Measurements from ENCODE around the gene DHRSX. TPM values are rescaled to one million over a fixed set of nuclear protein-coding genes. Genes with fewer than 3 reads are reported as not detected.

The DHRSX gene
- total and polyA plus RNA-seq, 2 of the 8 experiments (the other 6 are each of a cell fraction or from before 2014, with no cell fraction given): 35.1 to 43.4 TPM

GRCh38 chrX:2466876-2467656 is 33.7 kb downstream of the DHRSX start:
- 94% methylated on average over 17 of the region's 20 CpGs; no CpG with 5 or more reads in 1 of the 2 experiments for WGBS, 2 experiments (ENCODE audit: extremely low coverage in 1 of 2, insufficient coverage in 1 of 2, insufficient read length in 1 of 2, insufficient replicate concordance in 2 of 2, low coverage in 1 of 2, low lambda C conversion rate in 2 of 2, missing lambda C conversion rate in 1 of 2)
- H4K20me1 ChIP-seq (replicated peaks in 1 of 2; ENCODE audit: control insufficient read depth in 1 of 2, insufficient read depth in 2 of 2, low read length in 2 of 2): peaks cover 0 to 1% of the 10 kb centered on the region in 2 experiments
- no peak overlapping the region for H3K27ac ChIP-seq (ENCODE audit: low read depth, low read length)
- H4K91ac ChIP-seq (replicated peaks; ENCODE audit: insufficient read length, low read length): no peak overlapping the region
- no peak overlapping the region for H2AK5ac ChIP-seq (ENCODE audit: low read depth, low read length)
- peaks cover 0 to 33% (median 12%) of the 10 kb centered on the region in 4 experiments; a peak in 4 of 8 replicates for H3K36me3 ChIP-seq (ENCODE audit: control insufficient read depth in 2 of 4, insufficient read depth in 4 of 4, low read length in 3 of 4)
- no peak overlapping the region for H3K4ac ChIP-seq (replicated peaks; ENCODE audit: insufficient read length, low read depth, low read length)
- no peak for TF ChIP-seq TEAD4 (IDR thresholded peaks at IDR 0.05; ENCODE audit: low read depth, low read length)
- no peak for TF ChIP-seq KDM4A (IDR thresholded peaks at IDR 0.05; ENCODE audit: low read depth, low read length, severe bottlenecking)
- TF ChIP-seq MAFK (IDR thresholded peaks at IDR 0.05; ENCODE audit: low read depth, low read length): no peak
- TF ChIP-seq SIX5 (IDR thresholded peaks at IDR 0.05; ENCODE audit: low read depth, low read length): no peak
- TF ChIP-seq CHD1 (IDR thresholded peaks at IDR 0.05; ENCODE audit: low read depth, low read length): no peak
- TF ChIP-seq POU5F1 (IDR thresholded peaks at IDR 0.05; ENCODE audit: low read depth, low read length): no peak
- TF ChIP-seq EGR1 (IDR thresholded peaks at IDR 0.05; ENCODE audit: borderline replicate concordance, low read depth, low read length): no peak
- TF ChIP-seq CBX5 (IDR thresholded peaks at IDR 0.05; ENCODE audit: low read depth, low read length): no peak
- TF ChIP-seq CTCF (IDR thresholded peaks at IDR 0.05; ENCODE audit: control extremely low read depth in 1 of 3, insufficient read depth in 1 of 3, low read depth in 1 of 3, low read length in 3 of 3): no peak
- no peak for TF ChIP-seq SRF (IDR thresholded peaks at IDR 0.05; ENCODE audit: low read depth, low read length)
- H2BK120ac ChIP-seq (replicated peaks; ENCODE audit: low read depth, low read length): no peak overlapping the region
- H3K23me2 ChIP-seq (ENCODE audit: low read depth, low read length): no peaks in the 10 kb centered on the region
- H3K9me3 ChIP-seq (ENCODE audit: insufficient read depth in 2 of 2, low read depth in 1 of 2, low read length in 1 of 2): peaks cover 49 to 59% of the 10 kb centered on the region in 2 experiments
- peaks cover 0 to 5% (median 2%) of the 10 kb centered on the region in 4 experiments; a peak in 3 of 7 replicates for H3K4me1 ChIP-seq (replicated peaks in 1 of 4; ENCODE audit: control insufficient read depth in 3 of 4, insufficient read depth in 4 of 4, low read length in 3 of 4)
- H4K8ac ChIP-seq (ENCODE audit: extremely low read depth, insufficient read depth, low read length): no peak overlapping the region
- peaks cover 14% of the 10 kb centered on the region for H3K79me1 ChIP-seq (ENCODE audit: low read depth, low read length)
- no peak overlapping the region for H3K23ac ChIP-seq (ENCODE audit: insufficient read length)
- H2BK5ac ChIP-seq (ENCODE audit: low read depth, low read length): no peak overlapping the region
- H3K18ac ChIP-seq (ENCODE audit: extremely low read depth, low read length): no peak overlapping the region
- H2BK20ac ChIP-seq (ENCODE audit: low read length): no peak overlapping the region
- FAIRE-seq (no peak), DNase-seq (ENCODE audit: low read depth in 1 of 2, low spot score in 2 of 2) (no peak)
- no peak overlapping the region for H3K9ac ChIP-seq (replicated peaks in 1 of 4; ENCODE audit: extremely low read depth in 1 of 4, low read depth in 3 of 4, low read length in 3 of 4)
- no peak overlapping the region for H2AFZ ChIP-seq (ENCODE audit: low read length)
- H3K14ac ChIP-seq (ENCODE audit: insufficient read length): no peak overlapping the region
- no peak overlapping the region for H2BK15ac ChIP-seq (ENCODE audit: low read length)
- no peak overlapping the region for H2BK12ac ChIP-seq (ENCODE audit: low read depth, low read length)
- ChIA-PET CTCF (ENCODE audit: partially characterized antibody) (no interaction called here), POLR2A (ENCODE audit: partially characterized antibody) (no interaction called here)
- no peak overlapping the region for H3K4me2 ChIP-seq (ENCODE audit: insufficient read depth in 1 of 2, low read depth in 2 of 2, low read length in 2 of 2)
- no peak overlapping the region for H3K4me3 ChIP-seq (ENCODE audit: extremely low read depth in 1 of 4, insufficient read depth in 2 of 4, low read depth in 3 of 4, low read length in 4 of 4)
- H3K27me3 ChIP-seq (replicated peaks in 1 of 4; ENCODE audit: control insufficient read depth in 3 of 4, extremely low read depth in 1 of 4, insufficient read depth in 3 of 4, low read length in 3 of 4): no peaks in the 10 kb centered on the region; a peak in 1 of 7 replicates
- peaks cover 9 to 89% of the 10 kb centered on the region in 2 experiments for H3K79me2 ChIP-seq (ENCODE audit: control insufficient read depth in 1 of 2, insufficient read depth in 2 of 2, low read length in 2 of 2)
- no peak overlapping the region for H3K56ac ChIP-seq (replicated peaks; ENCODE audit: insufficient read length, low read depth, low read length)
- no peak overlapping the region for H4K5ac ChIP-seq (ENCODE audit: insufficient read length, low read depth, low read length)
